CD4-positive, alpha-beta T cell treated with Interleukin-1 beta for 1 hour (primary cell): ENCODE results near the gene CNN3.

ENCODE experiments used
- DNase-seq, 2 donors: peaks; one replicate each; pipeline ENCODE4 v3.0.0-alpha.2; 2020 to 2022

The CNN3 gene

DNA sequence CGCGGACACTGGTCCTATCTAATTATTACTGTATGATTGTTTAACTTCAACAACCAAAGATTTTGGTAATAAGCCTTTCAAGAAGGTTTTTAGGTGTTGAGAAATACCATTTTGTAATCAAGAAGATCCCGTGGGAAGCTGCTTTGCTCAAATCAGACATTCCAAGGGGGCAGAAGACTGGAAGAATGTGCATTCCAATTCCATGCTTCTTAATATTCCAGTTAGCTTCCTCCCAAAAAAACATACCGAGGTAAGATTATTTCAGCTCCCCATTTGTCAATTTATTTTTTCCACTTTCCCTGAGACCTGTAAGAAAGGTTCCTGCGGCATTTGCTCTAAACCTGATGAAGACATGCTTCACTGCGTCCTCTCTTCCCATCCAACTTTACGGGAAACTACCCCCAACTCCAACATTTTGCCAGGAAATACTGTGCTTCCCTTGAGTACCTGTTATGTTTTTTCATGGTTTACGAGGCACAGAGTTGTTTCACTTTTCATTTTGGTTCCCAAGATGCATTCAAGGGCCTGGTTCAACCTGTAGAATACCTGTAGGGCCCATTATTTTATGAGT is 4.1 kb downstream of the CNN3 start:
- no peak for DNase-seq

DNA sequence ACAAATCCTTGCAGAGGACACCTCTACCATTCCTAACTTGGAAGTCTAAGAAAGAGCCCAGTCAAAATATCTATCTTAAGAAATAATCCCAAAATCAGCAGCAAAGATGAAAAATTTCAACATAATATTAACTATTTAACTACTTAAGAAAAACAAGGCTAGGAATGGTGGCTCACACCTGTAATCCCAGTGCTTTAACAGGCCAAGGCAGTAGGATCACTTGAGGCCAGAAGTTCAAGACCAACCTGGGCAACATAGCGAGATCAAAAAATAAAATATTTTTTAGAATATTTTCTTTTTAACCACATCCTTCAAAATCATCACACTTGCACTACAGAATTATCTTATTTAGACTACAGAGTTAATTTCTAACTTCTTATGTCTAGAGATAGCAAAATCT is 4.9 kb downstream of the CNN3 start:
- no peak for DNase-seq

DNA sequence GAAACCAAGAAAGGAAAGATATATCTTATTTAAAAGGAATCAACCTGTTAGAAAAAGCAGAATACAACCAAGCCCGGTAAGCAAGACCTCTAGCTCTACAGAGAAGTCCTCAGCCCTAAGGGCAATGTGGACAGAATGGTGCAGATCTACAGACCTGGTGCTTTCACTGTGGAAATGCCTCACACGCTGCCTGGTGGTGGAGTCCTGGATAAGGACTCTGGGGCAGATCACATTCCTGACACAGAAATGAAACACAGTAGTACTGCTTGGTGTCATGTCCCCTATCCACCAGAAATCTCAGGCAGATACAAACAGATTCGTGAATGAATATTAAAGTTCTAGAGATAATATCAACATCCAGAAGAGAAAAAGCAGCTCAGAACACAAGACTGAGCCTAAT is 6.8 kb downstream of the CNN3 start:
- no peak for DNase-seq

DNA sequence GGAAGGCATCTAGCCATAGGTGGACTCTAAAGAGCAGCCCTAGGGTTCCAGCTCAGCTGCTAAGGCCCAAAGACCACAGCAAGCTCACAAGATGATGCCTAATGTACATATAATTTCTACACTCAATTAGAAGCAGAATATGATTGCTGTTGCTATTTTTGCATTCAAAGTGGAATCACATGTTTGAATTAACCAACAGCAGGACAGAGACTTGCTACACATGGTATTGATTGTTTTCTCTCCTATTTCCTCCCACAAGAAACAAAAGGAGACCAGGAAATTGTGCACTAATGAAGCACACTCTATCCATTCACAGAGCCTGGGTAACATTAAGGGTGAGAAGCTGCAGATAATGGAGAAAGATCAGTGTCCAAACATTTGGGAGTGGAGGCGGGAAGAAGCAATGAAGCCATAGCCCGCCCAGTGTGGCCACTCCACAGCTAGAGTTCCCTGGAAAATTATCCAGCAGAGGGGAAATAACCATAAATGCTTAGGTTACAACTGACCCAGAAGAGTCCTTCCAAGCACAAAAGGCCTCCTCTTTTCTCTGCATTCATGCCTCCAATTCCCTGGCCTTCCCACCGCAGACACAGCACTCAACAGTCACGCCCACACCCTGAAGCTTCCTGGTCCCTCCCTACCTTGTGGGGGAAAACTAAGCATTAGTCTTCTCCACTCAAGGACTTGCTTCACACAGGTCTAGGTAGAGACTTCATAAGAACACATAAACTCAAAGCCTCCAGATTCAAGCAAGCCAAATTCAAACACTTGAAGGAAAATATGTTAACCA is 7.5 kb downstream of the CNN3 start:
- no peak for DNase-seq

DNA sequence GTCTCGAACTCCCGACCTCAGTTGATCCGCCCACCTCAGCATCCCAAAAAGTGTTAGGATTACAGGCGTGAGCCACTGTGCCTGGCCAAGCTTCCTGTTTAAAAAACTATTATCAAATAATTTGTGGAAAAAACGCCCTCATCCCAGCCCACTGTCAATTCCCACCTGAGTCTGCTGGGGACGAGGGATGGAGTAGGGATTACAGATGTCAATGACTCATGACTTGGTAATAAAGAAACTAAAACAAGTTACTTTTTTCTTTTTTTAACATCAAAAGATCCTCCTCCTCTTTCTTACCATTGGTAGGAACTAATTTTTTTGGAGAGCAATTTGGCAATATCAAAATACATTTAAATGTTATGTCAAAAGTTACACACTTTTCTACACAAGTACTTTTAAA is 9.7 kb downstream of the CNN3 start:
- DNase-seq, result no peak

DNA sequence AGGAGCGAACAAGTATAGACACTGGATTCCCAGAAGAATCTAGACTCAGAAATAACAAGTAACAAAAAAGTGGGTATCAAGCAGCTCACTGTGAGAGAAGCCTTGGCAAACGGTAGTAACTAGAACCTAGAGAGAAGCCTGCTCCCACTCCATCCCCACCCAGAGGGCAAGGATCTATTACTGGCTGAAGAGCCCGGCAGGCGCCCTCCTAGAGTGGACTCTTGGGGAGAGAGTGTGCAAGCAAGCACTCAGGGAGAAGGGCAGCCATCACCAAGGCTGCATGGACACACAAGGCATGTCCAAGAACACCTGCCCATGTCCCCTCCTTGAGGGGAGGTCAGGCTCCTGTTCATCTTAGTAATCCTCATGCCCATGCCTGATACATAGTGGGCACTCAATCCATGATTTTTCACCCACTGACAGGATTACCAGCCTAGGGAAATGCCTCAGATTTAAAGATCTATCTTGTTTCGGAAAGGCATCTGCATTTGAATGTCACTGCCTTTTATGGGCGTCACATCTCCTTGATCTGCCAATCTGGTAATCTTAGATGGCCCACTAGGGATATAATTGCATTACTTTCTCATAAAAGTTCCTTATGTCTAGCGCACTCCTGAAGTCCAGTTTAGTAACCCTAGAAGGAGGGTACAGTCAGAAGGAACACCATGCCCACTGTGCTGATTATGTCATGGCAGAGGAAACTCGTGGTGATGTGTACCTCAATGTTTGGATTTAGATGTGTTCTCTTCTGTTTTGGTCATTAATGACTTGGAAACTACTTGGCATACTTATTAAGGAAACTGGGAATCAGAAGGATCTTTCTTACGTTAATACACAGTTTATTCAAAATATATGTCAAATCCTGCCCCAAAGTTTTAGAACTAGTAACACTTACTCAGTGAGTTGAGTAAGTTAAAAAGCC is 14.4 kb downstream of the CNN3 start:
- no peak for DNase-seq

DNA sequence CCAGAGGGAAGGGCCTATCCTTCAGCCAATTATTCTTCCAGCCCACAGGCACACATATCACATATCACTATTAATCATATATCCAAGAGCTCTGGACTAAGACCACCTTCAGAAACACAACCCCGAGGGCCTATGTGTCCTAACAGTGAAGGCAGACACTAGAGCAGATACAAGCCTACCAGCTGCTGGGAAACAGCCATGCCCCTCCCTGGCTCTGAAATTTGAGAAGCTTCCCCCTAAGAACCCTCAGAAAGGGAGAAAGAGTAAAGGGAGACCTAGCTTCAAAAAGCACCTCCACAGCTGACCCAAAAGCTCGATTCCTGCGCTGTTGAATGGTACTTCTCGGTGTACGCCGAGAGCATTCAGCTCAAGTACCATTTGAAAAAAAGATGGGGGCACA is 17.4 kb downstream of the CNN3 start:
- DNase-seq, result no peak

DNA sequence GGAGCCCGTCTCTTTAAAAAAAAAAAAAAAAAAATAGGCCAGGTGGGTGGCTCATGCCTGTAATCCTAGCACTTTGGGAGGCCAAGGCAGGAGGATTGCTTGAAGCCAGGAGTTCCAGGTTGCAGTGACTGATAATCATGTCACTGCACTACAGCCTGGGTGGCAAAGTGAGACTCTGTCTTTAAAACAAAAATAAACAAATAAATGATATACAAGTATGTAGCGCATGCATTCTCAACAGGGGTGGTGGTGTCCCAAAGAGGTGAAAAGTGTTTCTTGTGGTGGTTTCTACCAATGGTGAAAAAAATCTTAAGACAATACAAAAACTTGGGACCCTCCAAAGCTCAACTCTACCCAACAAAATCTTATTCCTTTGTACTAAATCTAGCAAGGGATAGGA is 17.9 kb downstream of the CNN3 start:
- no peak for DNase-seq

DNA sequence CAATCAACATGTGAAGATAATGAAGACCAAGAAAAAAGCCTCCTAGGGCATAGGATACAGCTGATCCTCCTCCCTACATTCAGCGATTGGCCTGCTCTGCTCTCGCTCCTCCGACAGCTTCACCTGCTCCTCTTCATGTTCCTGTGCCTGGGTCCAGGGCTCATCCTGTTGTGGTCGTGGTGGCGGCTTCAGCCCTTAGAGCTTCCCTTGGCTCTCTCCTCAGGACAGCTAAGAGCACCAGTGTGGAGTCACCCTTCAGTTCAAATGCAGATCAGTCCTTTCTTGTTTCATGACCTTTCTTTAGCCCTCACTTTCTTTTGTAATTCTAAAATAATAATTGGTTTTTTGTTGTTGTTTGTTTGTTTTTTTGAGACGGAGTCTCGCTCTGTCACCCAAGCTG is 18.7 kb downstream of the CNN3 start:
- no peak for DNase-seq

DNA sequence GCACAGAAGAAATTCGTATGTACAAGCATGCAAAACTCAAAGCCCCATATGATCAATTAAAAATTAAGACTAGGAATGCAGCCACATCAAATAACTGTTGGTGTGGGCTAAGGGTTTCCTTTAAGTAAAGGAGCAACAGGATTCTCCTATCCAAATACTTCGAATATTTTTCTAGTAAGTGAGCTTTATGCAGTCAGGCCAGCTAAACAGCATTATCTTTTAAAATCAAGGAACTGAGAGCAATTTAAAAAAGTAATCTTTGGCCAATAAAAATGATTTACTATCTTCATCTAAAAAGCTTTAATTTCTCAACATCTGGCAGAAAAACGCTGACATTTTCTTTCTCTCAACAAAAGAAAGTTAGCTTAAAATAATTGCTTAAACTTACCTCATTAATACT is 19.8 kb downstream of the CNN3 start:
- no peak for DNase-seq

DNA sequence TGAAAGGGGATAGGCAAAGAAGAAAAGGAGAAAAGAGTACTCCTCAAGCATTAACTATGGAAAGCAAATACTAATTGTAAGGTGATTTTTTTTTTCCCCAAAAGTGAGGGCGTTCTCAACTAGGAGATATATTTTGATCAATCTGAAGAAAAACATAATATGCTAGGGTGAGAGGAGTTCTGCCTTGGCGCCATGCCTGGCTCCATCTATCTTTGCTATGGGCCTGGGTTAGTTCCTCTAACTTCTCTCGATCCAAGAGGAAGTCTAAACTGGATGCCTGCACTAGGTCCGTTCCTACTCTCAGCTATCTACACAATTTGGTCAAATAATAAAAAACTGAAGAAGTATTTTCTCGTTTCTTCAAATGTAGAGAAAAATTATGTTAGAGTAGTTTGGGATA is 20.5 kb downstream of the CNN3 start:
- DNase-seq, result no peak

DNA sequence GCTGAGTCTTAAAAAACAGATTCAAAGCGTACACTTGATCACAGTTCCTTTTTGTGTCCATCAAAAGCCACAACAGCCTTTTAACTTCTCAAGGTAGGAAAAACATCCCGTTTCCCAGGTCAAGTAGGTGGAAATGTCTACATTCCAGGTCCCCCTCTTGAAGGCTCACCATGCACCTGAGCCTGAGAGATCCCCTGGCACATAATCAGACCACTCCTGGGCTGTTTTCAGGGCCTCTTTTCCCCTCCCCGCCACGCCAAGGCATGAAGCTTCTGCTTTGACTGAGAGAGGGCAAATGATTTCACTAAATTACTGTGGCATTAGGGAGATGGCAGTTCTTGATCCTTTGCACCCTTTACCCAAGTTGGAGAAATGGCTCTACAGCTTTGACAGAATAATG is 21.7 kb downstream of the CNN3 start:
- DNase-seq, result no peak

DNA sequence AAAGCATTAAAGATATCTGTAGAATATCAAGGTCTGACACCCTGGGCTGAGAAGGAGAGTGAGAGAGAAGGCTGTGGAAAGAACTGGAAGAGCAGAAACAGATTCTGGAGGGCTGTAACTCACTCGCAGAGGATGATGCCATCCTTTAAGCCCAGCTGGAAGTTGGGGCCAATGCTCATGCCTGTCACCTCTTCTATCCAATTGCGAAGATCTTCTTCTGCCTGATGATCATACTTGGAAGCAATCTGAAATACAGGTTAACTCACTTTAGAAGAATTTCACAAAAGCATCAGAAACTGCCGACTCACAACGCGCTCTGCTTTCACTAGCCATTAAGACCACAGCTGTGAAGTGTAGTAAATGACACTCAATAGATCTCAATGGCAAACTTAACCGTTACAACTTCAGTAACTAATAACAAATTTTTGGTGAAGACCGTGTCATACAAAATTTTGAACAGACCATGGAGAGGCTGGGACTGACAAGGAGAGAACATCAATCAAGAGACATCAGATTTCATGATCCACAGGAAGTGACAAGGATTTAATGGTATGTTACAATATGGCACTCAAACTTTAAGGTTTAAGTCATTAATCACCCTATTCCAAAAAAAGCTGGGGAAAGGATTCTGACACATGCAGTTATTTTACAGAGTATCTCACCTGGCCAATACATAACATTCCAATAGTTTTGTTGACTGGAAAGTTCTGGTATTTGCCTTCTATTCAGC is 23.5 kb downstream of the CNN3 start:
- no peak for DNase-seq

DNA sequence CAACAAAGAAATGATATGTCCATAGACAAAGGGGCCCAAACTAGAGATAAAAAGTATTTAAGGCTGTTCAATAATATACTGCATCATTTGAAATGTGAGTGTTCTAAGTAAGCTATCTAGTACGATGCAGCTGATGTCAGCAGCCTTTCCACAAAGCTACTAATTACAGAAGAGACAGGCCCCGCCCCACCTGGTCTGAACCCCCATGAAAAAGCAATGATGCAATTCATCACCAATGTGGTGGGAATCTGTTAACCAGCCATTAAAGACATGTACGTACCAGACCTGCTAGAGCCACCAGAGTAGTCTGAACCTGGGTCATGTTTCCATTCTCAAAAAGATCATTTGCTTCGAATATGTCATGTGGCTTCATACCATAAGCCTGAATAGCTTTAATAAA is 25.1 kb downstream of the CNN3 start:
- DNase-seq, result no peak

DNA sequence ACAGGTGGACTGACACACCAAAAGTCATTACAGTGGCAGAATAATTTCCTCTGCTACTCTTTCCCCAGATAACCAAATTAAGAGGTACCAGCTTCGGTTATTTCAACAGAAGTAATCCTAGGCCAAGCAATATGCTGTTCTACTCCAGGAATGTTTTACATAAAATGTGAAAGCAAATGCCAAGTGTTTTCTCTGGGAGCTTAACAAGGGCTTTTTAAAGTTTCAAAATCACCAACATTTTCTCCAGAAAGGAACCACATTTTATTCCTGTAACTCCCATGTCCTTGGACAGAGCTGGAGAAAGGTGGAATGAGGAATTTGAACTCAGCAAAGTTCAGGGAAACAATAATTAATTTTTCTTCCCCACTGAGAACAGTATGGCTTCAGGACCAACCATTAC is 27.2 kb downstream of the CNN3 start:
- DNase-seq, result no peak

DNA sequence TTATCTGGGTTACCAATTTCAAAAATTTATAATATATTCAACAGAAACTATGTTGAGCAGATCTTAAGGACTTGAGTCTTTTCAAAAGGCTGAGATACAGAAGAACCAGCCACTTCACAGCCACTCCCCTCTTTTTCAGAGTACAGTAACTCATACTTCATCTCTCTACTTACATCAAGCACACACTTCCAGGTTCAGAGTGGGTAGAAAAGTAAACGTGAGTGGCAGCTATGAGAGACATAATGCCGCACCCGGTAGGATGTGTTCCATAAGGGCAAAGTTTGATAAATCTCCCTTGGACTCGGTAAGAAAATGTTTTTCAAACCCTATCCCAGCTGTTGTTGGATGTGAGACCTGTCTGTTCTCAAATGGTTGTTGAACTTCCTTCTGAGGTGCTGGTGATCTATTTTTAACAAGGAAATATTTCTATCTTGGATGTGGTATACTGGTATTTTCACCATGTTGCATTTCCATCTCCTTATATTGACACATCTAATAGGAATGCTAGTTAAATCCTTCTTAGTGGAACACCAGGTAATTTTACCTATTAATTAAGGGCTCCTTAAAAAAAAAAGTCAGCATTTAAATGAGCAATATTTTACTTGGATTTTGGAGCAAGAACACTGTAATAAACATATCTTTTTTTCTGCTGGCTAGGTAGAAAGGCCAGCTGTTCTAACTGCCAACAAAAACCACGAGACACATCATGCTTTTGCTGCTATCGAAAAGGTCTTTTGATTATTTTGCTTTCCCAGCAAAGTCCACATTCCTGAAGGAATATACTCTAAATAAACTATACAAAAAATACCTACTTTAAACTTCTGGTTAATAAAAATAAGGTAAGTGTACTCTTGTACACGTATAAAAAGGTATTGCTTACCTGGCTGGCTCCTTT is 28.2 kb downstream of the CNN3 start:
- no peak for DNase-seq

DNA sequence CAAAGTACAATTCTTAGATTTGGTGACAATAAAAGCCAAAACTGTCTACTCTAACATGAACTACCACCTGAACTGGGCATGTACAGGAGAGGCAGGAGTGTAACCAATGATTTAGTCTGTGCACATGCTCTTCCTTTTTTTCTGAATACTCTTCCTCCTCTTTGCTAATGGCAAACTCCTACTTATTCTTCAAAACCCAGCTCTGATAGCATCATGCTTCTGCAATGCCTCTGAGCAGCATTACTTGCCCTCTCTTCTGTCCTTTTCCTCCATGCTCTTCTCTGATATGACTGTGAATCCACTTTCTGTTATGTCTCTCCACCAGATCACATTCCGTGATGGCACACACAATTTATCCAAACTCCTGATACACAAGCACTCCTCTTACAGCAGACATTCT is 31.4 kb downstream of the CNN3 start:
- DNase-seq, result no peak

DNA sequence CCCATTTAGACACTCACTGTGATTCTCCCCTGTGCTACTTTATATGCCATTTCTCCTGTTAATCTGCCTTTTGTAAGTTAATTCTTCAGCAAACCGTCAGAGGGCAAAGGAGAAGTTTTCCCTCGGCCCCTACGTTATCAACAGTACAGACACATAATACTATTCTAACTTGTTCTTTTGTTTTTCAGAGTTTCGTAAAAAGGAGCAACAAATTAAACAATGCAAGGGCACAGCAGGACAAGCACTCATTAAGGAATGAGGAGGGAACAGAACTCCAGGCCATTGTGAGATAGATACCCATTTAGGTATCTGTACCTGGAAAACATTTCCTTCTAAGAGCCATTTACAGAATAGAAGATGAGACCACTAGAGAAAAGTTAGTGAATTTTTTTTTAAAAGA is 32.3 kb downstream of the CNN3 start:
- DNase-seq, result no peak

DNA sequence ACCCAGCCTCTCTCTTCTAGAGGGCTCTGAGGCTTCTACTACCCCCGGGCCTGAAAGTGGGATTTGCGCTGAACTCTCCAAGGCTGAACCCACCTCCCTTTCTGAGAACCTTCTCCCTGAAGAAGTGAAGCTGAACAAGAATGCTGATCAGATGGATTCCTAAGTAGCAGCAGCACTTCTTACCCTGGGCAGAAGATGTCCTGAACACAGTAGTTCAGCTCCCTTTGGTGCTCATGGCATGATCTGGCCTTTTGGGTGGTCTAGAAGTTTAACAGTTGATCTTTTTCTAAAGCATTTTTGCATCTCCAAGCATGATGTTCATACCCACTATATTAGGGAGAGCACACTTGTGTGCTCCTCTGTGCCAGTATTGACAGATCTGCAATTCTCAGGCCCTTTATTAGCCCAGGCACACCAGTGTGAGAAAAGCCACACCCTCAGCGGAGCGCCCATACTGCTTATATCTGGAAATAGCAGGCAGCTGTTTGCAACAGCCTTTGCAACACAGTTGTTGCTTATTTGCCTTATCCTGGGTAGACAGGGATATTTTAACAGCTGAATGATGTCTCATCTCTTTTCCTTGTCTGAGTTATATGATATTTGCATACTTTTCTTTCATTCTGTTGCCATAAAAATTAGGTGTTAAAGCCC is 34.2 kb downstream of the CNN3 start:
- DNase-seq, result no peak

DNA sequence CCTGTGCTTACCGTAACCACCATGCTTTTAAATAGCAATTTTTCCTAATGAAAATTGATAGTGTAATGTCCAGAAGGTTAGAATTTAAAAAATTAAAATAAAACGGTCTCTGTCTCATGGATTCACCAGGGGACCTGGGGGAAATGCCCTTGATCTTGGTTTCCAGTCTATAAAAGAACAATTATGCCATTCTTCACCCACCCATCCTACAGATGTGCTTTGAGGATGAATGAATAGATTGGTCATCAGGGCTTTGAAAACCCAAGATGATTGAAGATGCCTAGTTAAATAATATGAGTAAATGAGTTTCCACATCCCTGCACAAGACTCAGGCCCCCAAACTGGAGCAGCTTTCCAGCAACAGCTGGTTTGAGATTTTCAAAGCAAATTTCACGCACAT is 38.7 kb downstream of the CNN3 start:
- no peak for DNase-seq

DNA sequence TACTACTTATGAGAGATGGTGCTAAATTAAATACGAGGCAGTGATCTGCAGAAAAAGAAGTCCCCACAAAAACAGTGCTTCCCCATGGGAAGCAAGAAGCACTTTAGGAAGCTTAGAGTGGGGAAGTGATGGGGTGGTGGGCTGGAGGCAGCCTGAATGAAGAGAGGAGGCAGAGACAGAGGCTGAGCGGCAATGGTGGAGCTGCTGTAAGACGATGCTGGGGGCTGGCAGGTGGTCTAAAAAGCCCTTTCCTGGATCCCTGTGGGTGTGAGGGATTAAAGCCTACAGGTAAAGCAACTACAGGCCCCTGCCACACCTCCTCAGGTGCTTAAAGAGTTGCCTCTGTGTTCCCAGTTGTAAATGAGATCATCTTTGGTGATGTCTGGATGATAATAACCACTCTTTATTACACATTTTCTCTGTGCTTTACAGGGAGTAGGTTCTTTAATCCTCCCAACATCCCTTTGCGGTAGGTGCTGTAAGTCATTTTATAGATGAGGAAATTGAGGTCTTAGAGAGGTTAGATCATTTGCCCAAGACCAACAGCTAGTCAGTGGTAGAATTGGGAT is 39.2 kb downstream of the CNN3 start:
- DNase-seq, result no peak
